ENCODE results near the gene WDR33. TPM values are rescaled to one million over a fixed set of nuclear protein-coding genes. Genes with fewer than 3 reads are reported as not detected.

Gene WDR33
- total RNA-seq, 1 donor from 2014 or later: 38.3 TPM

DNA sequence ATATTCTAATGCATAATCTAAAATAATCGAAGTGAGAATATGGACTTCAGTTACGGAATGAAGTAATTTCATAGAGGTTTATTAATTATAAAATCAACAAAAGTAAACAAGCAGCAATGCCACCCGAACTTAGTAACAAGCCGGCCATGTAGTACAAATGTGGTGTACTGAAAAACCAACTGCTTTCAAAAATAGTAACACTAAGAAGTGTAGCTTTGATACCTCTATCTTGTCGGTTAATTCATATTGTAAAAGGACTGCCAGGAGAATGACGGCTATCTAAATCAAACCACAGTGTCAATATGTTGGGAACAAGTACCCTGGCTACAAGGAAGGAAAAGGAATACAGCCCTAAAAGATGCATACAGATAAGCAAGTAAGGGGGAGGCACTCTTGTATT, 48.5 kb downstream of the WDR33 start:
- no peak for ATAC-seq

DNA sequence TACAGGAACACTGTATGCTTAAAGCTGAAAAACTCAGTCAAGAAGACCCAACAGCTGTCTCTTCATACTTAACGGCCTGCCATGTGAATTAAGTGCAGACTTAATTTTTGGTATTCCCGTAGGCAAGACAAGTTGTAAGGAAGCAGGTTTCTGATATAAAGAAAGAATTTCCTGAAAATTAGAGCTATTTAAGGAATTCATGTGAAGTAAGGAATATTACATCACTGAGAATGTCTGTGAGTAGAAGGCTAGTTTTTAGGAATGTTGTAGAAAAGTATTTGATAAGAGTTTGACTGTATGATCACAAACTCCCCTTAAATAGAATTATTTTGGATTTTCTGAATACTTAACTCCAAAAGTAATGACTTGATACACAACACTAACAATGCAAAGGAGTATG, 51.0 kb downstream of the WDR33 start:
- ATAC-seq: no peak

DNA sequence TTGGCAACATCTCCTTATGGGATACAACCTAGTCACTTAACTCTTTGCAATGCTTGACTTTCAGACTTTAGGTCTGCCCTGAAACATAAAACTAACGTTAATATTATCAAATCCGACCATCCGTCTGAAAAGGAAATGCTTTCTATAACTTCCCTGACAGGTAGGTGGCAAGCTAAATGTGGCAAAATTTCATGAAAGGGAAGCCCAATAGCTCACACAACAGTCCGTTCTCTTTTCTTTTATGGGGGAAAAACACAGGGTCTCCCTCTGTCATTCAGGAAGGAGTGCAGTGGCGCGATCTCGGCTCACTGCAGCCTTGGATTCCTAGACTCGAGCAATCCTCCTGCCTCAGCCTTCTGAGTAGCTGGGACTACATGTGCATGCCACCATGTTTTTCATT, 56.8 kb downstream of the WDR33 start:
- no peak for ATAC-seq

DNA sequence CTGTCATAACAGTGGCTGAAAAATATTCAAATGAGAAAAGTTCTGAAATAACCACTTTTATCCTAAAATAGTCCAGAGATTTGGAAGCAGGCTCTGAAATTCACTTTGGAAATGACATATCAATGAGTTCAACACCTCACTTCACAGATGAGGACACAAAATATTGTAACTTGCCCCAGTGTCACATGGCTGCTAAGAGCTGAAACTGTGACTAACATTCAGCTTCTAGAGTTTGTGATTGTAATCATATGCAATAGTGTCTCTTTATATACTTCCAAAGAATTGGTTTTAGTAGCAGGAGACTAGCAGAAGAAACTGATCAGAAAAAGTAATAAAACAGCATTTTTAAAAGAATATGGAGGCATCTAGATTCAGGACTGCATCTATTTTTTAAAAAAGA, 57.6 kb downstream of the WDR33 start:
- no peak for ATAC-seq

DNA sequence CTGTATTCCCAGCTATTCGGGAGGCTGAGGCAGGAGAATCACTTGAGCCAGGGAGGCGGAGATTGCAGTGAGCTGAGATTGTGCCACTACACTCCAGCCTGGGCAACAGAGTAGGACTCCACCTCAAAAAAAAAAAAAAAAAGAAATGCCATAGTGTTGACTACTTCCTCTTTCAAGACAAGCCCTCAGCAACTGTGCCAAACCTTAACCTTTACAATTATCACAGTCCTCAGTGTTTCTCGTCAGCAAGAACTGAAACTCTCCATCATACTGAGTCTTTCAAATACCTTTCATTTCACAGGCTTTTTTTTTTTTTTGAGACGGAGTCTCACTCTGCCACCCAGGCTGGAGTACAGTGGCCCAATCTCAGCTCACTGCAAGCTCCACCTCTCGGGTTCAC, 61.4 kb downstream of the WDR33 start:
- peak; percentile 64 for ATAC-seq

DNA sequence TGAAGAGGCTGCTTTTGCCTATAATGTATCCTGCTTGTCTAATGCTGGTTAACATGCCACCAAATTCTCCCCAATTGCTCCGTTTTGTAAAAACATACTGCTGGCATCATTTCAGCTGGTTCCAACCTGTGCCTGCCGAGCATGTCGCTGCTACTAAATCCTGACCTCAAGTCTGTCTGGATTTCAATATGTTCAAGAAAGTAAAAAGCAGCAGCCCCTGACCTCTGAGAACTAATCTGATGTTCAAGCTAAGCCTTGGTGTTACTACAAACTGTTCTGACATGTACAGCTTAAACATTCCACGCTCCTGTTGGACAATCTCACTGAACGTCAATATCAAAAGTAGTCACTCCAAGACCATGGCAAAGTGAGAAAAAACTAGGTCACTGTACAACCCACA, 63.4 kb downstream of the WDR33 start:
- ATAC-seq: no peak

DNA sequence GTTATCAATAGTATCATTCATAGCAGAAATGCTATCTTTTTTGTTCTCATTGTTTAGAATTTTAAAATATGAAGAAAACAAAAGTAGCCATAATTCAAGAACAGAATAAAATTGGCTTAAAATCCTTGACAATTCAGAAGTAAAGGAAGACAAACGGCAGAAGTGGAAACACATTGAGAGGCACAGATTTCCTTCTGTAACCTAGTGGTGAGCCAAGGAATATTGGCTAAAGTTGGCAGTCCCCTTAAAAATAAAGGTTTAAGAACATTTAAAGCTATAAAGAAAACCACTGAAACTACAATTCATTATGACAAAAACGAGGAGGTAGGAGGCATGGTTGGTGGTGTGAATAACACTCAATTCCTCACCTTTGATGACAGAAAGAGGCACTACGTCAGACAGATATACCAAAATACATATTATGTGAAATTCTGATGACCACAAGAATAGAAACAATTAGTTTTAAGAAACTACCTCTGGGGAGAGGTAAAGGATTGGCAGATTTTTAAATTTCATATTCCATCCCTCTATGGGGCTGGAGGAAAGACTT, 67.4 kb downstream of the WDR33 start:
- no peak for ATAC-seq

DNA sequence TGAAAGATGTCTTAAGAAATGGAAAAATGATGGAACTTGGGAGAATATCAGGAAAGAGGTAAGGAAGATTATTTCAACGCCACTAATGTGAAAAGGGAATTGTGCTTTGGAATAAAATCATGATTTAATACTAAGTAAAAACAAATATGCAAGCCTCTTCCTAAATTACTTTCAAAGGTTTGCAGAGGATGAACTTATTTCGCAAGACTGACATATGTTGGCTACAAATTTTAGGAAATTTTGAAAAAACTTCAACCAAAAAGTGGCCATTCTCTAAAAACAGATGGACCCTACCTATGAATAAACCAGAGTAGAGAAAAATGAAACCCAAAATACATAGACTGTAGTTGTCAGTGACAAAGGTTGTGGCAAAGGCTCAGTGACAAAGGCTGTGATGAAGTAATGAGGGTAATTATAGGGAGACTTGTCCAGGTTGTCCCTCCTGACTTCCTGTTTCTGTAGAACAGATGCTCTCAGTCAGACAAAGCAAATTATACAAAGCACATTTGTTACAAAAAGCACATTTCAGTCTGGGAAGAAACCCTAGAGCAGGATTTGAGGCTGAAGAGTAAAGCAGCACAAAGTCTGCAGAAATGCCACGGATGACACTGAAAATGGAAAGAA, 70.2 kb downstream of the WDR33 start:
- no peak for ATAC-seq

DNA sequence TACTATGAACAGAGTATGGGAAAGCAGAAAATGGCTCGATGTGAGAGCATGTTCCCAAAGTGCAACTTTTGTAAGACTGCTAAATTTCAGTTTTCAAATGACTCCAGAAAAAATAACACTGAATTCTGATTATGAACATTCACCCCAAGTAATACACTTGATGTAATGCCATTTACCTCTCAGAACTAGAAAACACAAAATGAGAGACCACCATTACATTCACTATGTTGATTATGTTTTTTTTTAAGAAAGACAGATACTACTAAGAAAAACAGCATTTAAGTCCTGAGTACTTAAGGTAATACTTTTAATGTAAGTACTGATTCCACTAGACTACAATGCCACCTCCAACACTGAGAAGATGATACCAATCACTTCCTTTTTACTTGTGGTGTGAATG, 71.2 kb downstream of the WDR33 start:
- ATAC-seq: no peak

DNA sequence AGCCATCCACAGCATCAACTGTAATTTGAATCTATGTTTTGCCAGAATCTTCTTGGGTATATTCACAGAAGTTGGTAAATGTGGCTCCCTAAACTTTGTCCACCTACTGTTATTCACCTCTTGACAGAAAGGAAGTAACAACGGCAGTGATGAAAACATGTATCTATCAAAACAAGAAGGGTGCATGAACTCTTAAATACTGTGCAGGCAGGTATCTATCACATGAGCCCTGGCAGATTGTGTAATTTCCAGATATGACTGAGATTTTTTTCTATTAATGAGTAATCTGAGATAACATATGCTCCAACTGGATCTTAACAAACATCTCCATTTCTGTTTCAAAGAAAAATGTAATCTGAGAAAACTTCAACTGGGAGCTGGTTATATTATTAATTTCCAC, 73.1 kb downstream of the WDR33 start:
- no peak for ATAC-seq

DNA sequence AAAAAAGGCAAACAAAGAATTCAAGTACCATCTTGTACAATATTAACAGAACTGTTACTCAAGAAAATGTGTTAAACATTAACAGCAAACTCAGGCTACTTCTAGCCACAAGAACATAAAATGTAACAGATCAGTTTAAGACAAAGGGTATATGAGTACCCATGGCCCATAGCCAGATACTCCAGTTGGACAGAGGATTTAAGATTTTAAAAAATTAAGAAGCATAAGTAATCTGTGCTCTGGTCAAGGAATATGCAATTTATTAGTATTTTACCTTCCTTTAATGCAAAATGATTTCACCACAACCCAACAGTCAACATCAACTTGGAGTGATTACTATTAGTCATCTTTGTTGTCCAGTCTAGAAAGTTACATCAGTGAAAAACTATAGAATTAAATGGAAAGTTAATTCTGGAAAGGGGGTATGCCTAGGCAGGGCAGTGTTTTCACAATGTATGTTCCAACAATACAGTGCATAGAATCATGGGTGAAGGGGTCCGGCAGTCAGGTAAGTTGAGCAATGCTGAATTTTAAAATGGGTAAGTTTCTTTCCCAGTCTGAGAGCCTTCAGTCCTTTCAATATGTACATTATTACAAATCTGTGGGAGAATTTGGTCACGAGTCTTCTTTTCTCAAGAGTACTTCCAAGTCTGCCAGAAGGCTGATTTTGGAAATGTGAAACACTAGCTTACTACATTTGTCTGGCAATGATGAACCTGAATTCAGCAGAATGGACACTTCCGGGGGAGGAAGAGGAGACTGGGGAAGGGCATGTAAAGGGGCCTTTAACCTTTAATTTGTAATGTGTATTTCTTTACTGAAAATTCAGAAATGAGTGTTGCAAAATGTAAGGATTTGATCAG, 75.2 kb downstream of the WDR33 start:
- ATAC-seq: no peak

DNA sequence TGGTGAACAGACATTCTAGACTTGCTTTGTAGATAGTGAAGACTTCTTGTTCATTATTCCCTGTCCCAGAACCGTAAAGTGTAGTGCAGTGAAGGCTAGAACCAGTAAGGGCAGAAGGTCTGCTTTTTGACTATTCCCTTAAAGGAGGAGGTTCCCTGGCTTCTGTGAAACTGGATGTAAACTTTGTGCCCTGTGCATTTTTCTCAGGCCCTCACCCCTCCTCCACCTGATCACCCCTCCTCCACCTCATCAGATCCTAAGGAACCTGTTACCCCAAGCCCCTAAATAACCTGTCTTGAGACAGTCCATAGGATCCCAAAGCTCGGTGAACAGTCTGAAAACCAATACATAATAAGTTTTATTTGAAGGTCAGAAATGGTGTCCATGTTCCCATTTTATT, 75.9 kb downstream of the WDR33 start:
- no peak for ATAC-seq

DNA sequence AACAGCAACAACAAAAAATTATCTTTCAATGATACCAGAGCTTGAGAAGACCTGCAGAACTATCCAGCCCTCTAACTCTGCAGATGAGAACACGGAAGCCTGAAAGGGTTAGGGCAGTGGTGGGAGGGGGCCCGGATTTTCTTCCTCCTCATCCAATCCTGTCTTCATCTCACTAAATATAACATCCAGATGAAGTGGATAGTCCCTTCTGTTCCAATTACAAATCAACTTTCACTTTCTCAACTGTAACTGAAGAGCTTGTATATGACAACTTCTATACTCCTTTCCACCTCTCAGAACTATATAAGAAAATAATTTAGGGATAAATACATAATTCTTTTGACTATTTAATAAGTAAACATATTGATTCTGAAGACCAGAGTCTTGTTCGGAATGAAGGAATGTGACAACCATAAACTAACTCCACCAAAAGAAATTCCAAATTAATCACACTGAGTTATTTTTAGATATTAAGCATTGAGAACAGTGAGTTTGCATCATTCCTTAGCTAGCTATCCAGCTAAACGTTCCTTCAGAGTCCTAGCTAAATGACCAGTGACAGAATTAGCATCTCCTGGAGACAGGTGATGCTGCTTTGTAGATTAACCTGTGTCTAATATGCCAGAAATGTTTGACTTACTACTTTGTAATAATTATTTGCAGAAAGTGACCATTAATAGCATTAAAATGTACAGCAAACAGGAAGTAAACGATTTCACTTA, 77.0 kb downstream of the WDR33 start:
- no peak for ATAC-seq

DNA sequence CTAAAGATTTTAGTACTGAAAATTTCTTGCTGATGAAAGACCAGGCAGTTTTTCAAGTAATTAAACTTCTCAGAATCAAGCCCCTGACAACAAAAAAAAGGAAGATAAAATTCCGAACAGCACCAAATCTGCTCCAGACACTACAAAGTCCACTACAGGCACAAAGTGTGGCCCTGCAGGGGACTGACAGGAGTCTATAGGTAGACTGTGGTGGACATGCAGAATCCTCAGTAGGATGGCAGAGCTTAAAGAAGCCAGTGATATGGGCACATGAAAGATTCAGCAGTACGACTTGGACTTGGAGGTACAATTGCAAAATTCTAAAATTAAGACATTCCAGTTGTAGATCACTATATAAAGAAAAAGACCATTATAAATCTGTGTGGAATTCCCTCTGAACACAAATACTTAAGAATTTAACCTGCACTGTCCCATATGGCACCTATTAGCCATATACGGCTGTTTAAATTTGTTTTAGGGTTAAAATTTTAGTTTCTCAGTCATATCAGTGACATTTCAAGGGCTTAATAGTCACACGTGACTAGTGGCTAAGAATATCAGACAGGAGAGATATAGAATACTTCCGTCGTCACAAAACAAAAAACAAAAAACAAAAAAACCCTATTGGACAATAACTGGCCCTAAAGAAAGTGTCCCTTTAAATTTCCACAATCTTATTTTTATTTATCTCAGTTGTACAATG, 77.7 kb downstream of the WDR33 start:
- no peak for ATAC-seq

DNA sequence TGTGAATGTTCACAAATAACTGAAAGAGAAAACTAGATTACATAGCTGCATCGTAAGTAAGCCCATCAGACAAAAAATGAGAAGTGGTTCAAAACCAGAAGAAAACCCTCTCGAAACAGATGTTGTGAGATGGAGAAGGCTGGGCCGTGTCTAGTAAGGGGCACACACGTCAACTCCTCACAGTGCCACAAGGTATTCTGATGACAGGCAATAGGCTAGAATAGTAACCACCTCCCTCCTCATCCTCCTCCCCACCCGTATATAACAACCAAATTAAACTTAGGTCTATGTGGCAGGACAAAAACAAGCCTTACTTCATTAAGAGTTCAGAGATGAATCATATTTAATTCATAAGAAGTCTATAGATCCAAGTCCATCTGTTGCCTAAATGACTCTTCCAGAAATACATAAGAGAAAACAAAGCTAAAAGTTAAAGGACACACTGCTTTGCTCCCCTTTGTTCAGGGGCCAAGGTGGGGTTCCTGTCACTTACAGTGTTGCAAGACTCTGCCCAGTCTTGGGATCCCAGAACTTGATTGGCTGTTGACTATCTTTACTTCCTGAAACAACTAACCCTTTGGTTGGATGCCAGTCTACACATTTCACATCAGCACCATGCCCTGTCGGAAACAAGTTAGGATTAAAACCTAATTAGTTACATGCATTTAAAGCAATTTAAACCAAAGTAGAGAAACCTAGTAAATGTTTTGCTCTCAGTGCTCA, 84.7 kb downstream of the WDR33 start:
- no peak for ATAC-seq

DNA sequence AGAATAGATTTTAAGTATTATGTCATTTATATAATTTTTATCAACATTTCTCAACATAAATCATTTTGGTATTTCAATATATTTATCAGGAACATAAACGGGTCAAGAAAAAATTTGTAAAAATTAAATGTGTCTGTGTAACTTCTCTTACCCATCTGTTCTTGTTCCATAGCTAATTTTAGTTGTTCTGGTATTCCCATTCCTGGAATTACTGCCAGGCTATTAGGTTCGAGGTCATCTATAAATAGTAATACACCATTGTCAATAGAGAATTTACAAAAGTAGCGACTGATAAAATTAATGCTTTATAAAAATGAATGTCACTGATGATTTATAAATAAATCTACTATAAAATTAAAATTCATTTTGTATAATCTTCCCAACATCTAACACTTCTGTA, 88.2 kb downstream of the WDR33 start:
- no peak for ATAC-seq

DNA sequence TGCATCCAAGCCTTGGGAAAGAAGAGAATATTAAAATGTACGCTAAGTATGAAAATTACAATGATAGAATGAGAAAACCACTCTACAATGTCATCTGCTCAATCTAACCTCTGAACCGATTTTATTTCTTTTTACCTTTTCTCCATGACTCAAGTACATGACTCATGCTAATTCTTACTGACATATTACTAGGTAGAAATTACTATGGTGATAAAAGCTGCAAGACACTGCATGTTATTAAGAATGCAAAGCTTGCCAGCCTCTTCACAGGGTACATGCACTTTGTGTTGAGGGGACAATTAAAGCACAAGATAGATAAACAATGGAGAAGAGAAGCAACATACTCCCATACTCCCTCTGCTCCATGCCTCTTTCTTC, 89.0 kb downstream of the WDR33 start:
- peak; percentile 80 for ATAC-seq

DNA sequence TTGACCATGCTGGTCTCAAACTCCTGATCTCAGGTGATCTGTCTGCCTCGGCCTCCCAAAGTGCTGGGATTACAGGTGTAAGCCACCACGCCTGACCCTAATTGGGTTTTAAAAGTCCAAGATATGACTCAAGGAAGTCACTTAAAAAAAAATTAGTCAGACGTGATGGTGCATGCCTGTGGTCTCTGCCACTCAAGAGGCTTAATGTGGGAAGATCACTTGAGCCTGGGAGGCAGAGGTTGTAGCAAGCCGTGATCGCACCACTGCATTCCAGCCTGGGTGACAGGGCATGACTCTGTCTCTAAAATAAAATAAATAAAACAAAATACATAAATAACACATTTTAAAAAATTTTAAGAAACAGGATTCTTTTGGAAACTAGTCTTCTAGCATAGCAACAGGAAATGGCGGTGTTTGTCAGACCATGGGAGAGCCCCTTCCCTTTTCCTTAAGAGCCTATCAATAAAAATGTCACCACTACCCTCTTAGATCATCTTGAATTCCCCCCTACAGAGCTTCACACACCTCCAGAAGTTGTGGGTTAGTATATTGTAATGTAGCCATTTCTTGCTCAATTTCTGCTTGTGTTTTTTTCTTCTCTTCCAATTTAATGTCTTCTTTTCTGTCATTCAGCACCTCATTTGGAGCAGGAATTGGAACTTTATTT, 89.5 kb downstream of the WDR33 start:
- peak; percentile 74 for ATAC-seq

DNA sequence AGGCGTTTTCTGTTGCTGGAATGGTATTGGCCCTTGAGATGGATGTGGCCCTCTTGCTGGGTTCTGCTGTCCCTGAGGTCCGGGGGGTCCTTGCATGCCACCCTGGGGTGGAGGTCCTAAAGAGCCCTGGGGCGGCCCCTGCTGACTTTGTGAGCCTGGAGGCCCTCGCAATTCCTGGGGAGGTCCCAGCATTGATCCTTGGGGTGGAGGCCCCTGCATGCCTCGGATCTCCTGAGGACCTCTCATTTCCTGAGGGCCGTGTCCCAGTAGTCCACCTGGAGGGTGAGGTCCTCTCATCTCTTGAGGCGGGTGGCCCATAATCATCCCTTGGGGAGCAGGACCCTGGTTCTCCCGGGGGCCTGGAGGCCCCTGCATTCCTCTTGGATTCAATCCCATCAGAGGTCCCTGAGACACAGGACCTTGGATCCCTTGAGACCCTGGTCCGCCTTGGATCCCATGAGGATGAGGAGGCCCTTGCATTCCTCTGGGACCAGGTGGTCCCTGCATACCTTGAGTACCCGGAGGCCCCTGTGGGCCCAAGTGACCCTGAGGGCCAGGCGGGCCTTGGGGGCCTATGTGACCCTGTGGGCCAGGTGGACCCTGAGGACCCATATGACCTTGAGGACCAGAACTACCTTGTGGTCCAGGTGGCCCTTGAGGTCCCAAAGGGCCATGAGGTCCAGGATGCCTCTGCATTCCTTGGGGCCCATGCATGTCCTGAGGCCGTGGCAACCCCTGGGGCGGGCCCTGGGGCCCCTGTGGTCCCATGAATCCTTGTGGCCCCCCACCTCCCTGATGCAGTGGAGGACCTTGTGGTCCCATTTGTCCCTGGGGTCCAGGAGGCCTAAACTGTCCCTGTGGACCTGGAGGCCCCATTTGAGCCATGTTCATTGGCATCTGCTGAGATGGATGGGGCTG, 91.4 kb downstream of the WDR33 start:
- ATAC-seq: peak; percentile 22

DNA sequence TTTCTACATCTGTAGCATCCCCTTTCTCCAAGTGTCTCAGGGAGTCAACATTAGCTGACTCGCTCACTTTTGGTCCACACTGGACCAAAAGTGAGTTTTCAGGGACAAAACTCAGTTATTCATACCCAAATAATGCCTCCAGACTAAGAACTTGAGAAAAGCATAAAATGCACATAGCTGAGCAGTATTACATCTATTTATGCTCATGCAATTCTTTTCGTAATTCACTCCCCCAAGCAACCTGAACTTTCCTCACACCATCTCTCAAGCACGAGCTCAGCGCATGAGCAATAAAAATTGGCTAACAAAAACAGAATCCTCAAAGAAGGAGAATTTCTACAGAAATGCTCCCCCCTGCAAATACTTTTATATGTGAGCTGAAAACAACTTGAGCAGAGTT, 92.7 kb downstream of the WDR33 start:
- no peak for ATAC-seq
